Sigmoid colon (tissue), 7 donors: ENCODE data around the gene SOWAHA. TPM values are rescaled to one million over a fixed set of nuclear protein-coding genes. Genes with fewer than 3 reads are reported as not detected.

Source experiments
- DNase-seq: peaks from one replicate; pipeline ENCODE4 v3.0.0-alpha.2; 2019
- H3K27ac ChIP-seq, 4 donors: fragments of 200-600 bp; sonication (generic); one replicate each; pipeline ENCODE4 v1.5.1; 2016 to 2019; ENCODE audit warnings: mild to moderate bottlenecking in 1 of 4
- H3K27me3 ChIP-seq, 3 donors: fragments of 200-600 bp; sonication (generic); one replicate each; pipeline ENCODE4 v1.5.1; 2019; ENCODE audit warnings: mild to moderate bottlenecking in 1 of 3
- H3K36me3 ChIP-seq, 4 donors: fragments of 200-600 bp; sonication (generic); one replicate each; pipeline ENCODE4 v1.5.1; 2016 to 2019
- H3K4me1 ChIP-seq, 4 donors: fragments of 200-600 bp; sonication (generic); one replicate each; pipeline ENCODE4 v1.5.1; 2017 to 2019
- H3K4me3 ChIP-seq, 4 donors: fragments of 200-600 bp; sonication (generic); one replicate each; pipeline ENCODE4 v1.5.1; 2017 to 2019; ENCODE audit warnings: mild to moderate bottlenecking in 2 of 4, moderate library complexity in 1 of 4
- H3K9me3 ChIP-seq, 4 donors: fragments of 200-600 bp in 3 of 4; sonication (generic) in 3 of 4; one replicate each; pipeline versions ENCODE4 v1.5.1 to v1.6.1; 2013 to 2019
- EP300 ChIP-seq, 4 donors: sonication (generic); formaldehyde crosslinking; IDR thresholded peaks; one replicate each; pipeline ENCODE4 v1.6.1; 2017; ENCODE audit warnings: antibody characterized with exemption in 4 of 4
- POLR2A ChIP-seq, 2 donors: fragments of 450-650 bp; IDR thresholded peaks; one replicate each; pipeline ENCODE4 v1.6.1; 2016; ENCODE audit warnings: antibody characterized with exemption in 2 of 2, mild to moderate bottlenecking in 2 of 2, moderate library complexity in 2 of 2
- POLR2AphosphoS5 ChIP-seq, 4 donors: sonication (generic); formaldehyde crosslinking; IDR thresholded peaks; one replicate each; pipeline ENCODE4 v1.6.1; 2017; ENCODE audit warnings: antibody characterized with exemption in 4 of 4
- WGBS, 2 donors: extraction: QIAGEN DNeasy Blood & Tissue Kit; methylation state at CpG; one replicate each; pipeline ENCODE4 v1.1.7; 2013; 5-methylcytosine and 5-hydroxymethylcytosine counted together
- intact Hi-C: fragments of 100-400 bp; cut with DNase I; formaldehyde crosslinking; loops from one replicate; pipeline ENCODE4 v1.15.1; 2023
- polyA plus RNA-seq, 3 donors: library from polyadenylated mRNA; stranded (reverse); fragments of 200-250 nt; gene quantifications; one replicate each; pipeline ENCODE4 v1.2.3, GENCODE V29; 2013
- total RNA-seq, 4 donors: library from RNA; depleted of rRNA; stranded (reverse); fragments of >200 nt; gene quantifications; one replicate each; pipeline ENCODE4 v1.1.0, GENCODE V29; 2016
- TF ChIP-seq, protein P1 (sequence below), 4 experiments: fragments of 450-650 bp in 3 of 4; fragments of 200-600 bp in 1 of 4; IDR thresholded peaks; one replicate each; pipeline ENCODE4 v1.5.1; 2016 to 2019; ENCODE audit warnings: antibody characterized with exemption in 4 of 4, mild to moderate bottlenecking in 3 of 4, moderate library complexity in 2 of 4
- donor health status: healthy with polysubstance abuse.
- donor health status: Bipolar disorder and iron deficiency.
- donor health status: healthy.

The SOWAHA gene
- total and polyA plus RNA-seq, 7 donors, result 0.16 to 33.8 (median 8.0) TPM; not detected in 2

DNA sequence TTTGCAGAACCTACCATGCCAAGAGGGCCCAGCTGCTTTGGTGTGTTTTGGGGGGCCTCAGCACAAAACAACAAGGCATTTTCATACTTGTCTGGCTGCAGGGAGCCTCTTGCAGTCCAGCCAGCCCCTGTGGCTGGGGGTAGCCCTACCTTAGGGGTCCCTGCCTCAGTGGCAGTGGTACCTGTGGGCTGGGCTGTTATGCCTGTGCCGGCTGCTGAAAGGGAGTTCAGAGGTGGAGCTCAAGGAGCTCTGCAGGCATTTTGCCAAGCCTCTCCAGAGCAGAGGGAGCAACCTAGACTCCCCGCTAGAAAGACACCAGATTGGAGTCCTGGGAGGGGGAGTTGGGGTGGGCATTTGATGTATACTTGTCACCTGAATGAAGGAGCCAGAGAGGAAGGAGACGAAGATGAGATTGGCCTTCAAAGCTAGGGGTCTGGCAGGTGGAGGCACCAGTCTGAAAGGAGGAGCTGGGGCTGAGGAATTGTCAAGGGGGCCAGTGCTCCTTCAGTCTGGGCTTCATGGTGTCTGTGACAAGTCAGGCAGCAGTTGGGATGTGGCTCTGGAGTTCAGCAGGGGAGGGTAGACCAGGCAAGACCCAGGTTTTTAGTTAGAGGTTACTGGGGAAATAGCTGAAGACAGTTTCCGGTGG, 15.9 kb downstream of the SOWAHA start:
- Histone ChIP-seq H3K4me3 (peak overlapping the region in 2 of 4 donors; percentile 51 to 76), H3K9me3 (no peaks in the 10 kb centered on the region), H3K36me3 (no peaks in the 10 kb centered on the region), H3K4me1 (peaks cover 0 to 13% (median 11%) of the 10 kb centered on the region in 4 donors), H3K27ac (no peak overlapping the region), H3K27me3 (peaks cover 0 to 18% (median 12%) of the 10 kb centered on the region in 3 donors)
- WGBS, 2 donors, result 16 to 67% methylated on average over 4 of the region's 4 CpGs
- no peak for DNase-seq
- TF ChIP-seq, protein P1, sequence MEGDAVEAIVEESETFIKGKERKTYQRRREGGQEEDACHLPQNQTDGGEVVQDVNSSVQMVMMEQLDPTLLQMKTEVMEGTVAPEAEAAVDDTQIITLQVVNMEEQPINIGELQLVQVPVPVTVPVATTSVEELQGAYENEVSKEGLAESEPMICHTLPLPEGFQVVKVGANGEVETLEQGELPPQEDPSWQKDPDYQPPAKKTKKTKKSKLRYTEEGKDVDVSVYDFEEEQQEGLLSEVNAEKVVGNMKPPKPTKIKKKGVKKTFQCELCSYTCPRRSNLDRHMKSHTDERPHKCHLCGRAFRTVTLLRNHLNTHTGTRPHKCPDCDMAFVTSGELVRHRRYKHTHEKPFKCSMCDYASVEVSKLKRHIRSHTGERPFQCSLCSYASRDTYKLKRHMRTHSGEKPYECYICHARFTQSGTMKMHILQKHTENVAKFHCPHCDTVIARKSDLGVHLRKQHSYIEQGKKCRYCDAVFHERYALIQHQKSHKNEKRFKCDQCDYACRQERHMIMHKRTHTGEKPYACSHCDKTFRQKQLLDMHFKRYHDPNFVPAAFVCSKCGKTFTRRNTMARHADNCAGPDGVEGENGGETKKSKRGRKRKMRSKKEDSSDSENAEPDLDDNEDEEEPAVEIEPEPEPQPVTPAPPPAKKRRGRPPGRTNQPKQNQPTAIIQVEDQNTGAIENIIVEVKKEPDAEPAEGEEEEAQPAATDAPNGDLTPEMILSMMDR (IDR thresholded peaks at IDR 0.05), result no peak
- TF ChIP-seq EP300 (IDR thresholded peaks at IDR 0.05), result no peak
- no peak for TF ChIP-seq POLR2AphosphoS5 (IDR thresholded peaks at IDR 0.05)
- no peak for TF ChIP-seq POLR2A (IDR thresholded peaks at IDR 0.05)
- intact Hi-C loops, result loop anchor here (10.0 kb wide), 1 partner anchor 94 kb away; the partner anchor contains the start of gene KIF3A

DNA sequence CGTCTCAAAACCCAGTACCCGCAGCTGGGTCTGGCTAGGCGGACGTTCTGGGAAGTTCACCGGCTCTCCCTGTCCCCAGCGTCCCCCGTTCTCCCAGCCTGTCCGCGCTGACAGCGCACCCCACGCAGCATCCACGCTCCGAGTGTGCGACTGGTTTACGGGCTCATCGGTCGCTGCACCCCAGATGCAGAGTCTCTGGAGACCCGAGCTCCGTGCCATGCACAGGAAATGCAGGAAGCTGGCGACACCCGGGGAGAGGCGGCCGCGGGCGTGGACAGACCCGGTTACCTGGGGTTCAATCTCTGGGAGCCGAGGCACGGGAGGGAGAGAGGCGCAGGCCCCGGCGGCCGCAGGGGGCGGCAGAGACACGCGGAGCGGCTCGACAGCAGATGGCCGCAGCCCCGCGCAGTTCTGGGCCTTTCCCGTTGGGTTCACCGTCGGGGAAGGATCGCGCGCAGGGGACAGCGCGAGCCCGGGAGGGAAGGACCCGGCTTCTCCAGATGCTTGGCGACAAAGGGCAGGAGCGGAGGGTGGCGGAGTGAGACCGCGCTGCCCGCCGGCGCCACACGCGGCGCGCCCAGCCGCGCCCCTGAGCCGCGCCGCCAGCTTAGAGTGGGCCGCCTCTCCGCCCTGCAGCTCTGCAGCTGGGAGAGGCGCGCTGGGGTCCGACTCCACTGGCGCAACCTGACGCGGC, 16.8 kb downstream of the SOWAHA start:
- Histone ChIP-seq H3K9me3 (no peaks in the 10 kb centered on the region), H3K4me1 (peaks cover 0 to 13% (median 11%) of the 10 kb centered on the region in 4 donors), H3K27ac (peak overlapping the region; percentile 66 to 81 (median 74)), H3K4me3 (peak overlapping the region; percentile 39 to 76 (median 60)), H3K36me3 (no peaks in the 10 kb centered on the region), H3K27me3 (peaks cover 0 to 16% (median 12%) of the 10 kb centered on the region in 3 donors)
- intact Hi-C loops, result loop anchor here (2.0 to 10.0 kb wide), 3 partner anchors 37 to 222 kb away; partner anchors contain the start of genes GDF9, HSPA4, KIF3A and UQCRQ
- TF ChIP-seq, protein P1 (IDR thresholded peaks at IDR 0.05), result peak; percentile 69 to 93 (median 82)
- TF ChIP-seq EP300 (IDR thresholded peaks at IDR 0.05) (no peak), POLR2AphosphoS5 (IDR thresholded peaks at IDR 0.05) (peak in 2 of 4 donors; percentile 28 to 40), POLR2A (IDR thresholded peaks at IDR 0.05) (no peak)
- peak; percentile 85 for DNase-seq
- WGBS, 2 donors, result 1 to 3% methylated on average over 75 of the region's 75 CpGs

DNA sequence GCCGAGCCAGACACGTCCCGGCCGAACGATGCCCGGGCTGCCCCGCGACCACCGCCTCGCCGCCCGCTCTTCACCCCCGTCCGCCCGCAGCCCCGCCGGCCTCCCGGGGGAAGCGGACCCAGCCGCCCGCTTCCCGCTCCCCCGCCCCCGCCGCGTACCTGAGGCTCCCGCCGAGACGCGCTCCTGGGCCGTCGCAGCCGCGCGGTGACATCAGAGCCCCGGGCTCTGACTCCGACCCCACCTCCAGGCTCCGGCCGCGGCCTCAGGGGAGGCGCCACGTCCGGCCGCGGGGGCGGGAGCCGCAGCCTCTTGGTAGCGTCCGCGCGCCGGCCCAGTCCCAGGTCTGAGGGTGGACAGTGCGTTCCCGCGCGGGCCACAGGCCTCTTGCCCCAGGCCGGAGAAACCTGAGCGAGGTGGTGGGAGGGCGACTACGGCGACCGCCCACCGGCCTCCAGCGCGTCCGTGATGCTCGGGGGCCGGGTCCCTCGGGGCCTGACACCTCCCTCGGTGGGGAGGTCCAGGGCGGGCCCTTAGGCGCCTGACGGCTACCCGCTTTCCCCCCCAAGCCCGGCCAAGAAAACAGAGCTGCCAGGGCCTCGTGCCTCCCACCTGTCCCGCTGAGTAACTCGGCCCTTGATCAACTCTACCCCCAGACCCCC, 17.5 kb downstream of the SOWAHA start, which contains the start of gene SHROOM1:
Gene SHROOM1, minus strand, starts transcription at position 212 of the 659 bp plus-strand sequence. CDS start 4,507 bp downstream, outside the sequence.
- no peaks in the 10 kb centered on the region for H3K9me3 ChIP-seq
- H3K36me3 ChIP-seq, result no peaks in the 10 kb centered on the region
- peak within 1 kb of the TSS; percentile 66 to 81 (median 74) for H3K27ac ChIP-seq
- no peak for DNase-seq
- intact Hi-C loops, result loop anchor here (2.0 to 5.0 kb wide), 2 partner anchors 36 to 222 kb away; partner anchors contain the start of genes GDF9, HSPA4 and UQCRQ
- peak within 1 kb of the TSS; percentile 39 to 76 (median 60) for H3K4me3 ChIP-seq
- TF ChIP-seq POLR2A (IDR thresholded peaks at IDR 0.05) (peak in 1 of 2 donors; percentile 26), POLR2AphosphoS5 (IDR thresholded peaks at IDR 0.05) (peak in 2 of 4 donors; percentile 11 to 19), EP300 (IDR thresholded peaks at IDR 0.05) (no peak)
- TF ChIP-seq, protein P1 (IDR thresholded peaks at IDR 0.05), result no peak
- peaks cover 0 to 13% (median 10%) of the 10 kb centered on the region in 4 donors for H3K4me1 ChIP-seq
- peaks cover 0 to 9% (median 7%) of the 10 kb centered on the region in 3 donors for H3K27me3 ChIP-seq
- WGBS, 2 donors, result 1 to 6% methylated on average over 78 of the region's 78 CpGs

DNA sequence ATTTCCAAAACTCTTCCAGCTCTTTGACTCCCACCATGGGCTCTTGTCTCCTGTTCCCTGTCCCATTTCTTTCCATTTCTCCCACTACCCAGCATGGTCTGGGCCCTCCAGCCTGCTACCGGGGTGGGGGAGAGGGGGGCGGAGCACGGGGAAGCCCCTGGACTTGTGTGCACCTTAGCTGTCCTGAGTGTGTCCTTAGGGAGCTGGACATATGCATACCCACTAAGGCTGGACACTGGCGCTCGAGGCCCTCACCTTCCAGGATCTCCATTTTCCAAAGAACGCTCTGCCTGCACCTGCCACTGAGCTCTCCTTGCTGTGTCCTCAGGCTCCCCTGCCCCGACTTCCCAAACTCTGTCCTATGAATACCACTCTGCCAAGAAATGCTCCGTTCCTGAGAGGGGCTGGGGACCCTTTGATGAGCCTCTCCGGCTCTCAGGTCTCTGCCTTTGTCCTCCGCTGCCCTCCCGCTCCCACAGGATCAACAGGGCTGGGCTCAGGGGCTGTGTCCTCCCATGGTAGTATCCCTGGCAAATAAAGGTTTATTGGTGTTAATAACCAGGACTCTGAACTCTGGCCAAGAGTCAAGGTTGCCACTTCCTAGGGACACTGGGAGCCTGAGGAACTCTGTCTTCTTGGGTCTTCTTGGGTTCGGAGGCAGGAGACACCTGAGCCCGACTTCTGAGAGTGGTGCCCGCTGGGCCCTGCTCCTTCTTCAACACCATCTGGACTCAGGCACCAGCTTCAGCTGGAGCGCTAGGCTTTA, 18.2 kb downstream of the SOWAHA start:
- DNase-seq, result no peak
- peak overlapping the region; percentile 66 to 81 (median 74) for H3K27ac ChIP-seq
- H3K4me1 ChIP-seq, result peaks cover 0 to 13% (median 7%) of the 10 kb centered on the region in 4 donors
- H3K36me3 ChIP-seq, result no peaks in the 10 kb centered on the region
- intact Hi-C loops, result loop anchor here (2.0 to 5.0 kb wide), 2 partner anchors 36 to 221 kb away; partner anchors contain the start of genes GDF9, HSPA4 and UQCRQ
- H3K4me3 ChIP-seq, result peak overlapping the region; percentile 39 to 76 (median 60)
- no peaks in the 10 kb centered on the region for H3K9me3 ChIP-seq
- TF ChIP-seq POLR2AphosphoS5 (IDR thresholded peaks at IDR 0.05) (no peak), POLR2A (IDR thresholded peaks at IDR 0.05) (no peak), EP300 (IDR thresholded peaks at IDR 0.05) (no peak)
- TF ChIP-seq, protein P1 (IDR thresholded peaks at IDR 0.05), result no peak
- H3K27me3 ChIP-seq, result peaks cover 0 to 2% (median 0%) of the 10 kb centered on the region in 3 donors
- 53 to 88% methylated on average over 15 of the region's 15 CpGs for WGBS, 2 donors
